H9 (cell line): ENCODE data around the gene ABCC11. TPM values are rescaled to one million over a fixed set of nuclear protein-coding genes. Genes with fewer than 3 reads are reported as not detected.

Source experiments
- DNase-seq: peaks from one replicate; pipeline ENCODE4 v3.0.0-alpha.2; 2017
- H2AFZ ChIP-seq: one replicate; pipeline ENCODE4 v1.6.1; 2013; ENCODE audit warnings: mild to moderate bottlenecking, low read length, control low read depth, moderate library complexity
- H2AK5ac ChIP-seq: 2 replicates; pipeline ENCODE4 v1.6.1; 2013; ENCODE audit warnings: low read length, control low read depth, mixed read lengths; ENCODE audit not compliant: insufficient read length
- H2BK120ac ChIP-seq: one replicate; pipeline ENCODE4 v1.6.1; 2013; ENCODE audit warnings: low read depth, mild to moderate bottlenecking, low read length, control low read depth, inconsistent platforms; ENCODE audit not compliant: poor library complexity, severe bottlenecking
- H2BK12ac ChIP-seq: 2 replicates; pipeline ENCODE4 v1.6.1; 2013; ENCODE audit warnings: low read length, control low read depth, mixed read lengths, low read depth; ENCODE audit not compliant: insufficient read length
- H2BK15ac ChIP-seq: 2 replicates; pipeline ENCODE4 v1.6.1; 2013; ENCODE audit warnings: low read depth, low read length, control low read depth
- H2BK20ac ChIP-seq: one replicate; pipeline ENCODE4 v1.6.1; 2013; ENCODE audit warnings: low read depth, mild to moderate bottlenecking, low read length, control low read depth, inconsistent platforms; ENCODE audit not compliant: poor library complexity, severe bottlenecking
- H2BK5ac ChIP-seq: 2 replicates; pipeline ENCODE4 v1.6.1; 2013; ENCODE audit warnings: low read length, control low read depth, mixed read lengths; ENCODE audit not compliant: insufficient read length
- H3K14ac ChIP-seq: 2 replicates; pipeline ENCODE4 v1.6.1; 2013; ENCODE audit warnings: low read length, control low read depth; ENCODE audit not compliant: insufficient read depth
- H3K18ac ChIP-seq: 2 replicates; pipeline ENCODE4 v1.6.1; 2013; ENCODE audit warnings: low read depth, mild to moderate bottlenecking, mixed read lengths, low read length, control low read depth; ENCODE audit not compliant: insufficient read length
- H3K23ac ChIP-seq: 2 replicates; pipeline ENCODE4 v1.6.1; 2013; ENCODE audit warnings: low read length, control low read depth, mixed read lengths, low read depth; ENCODE audit not compliant: insufficient read length
- H3K23me2 ChIP-seq: 2 replicates; pipeline ENCODE4 v1.6.1; 2013; ENCODE audit warnings: low read depth, mild to moderate bottlenecking, mixed read lengths, low read length, control low read depth; ENCODE audit not compliant: insufficient read length, poor library complexity, severe bottlenecking
- H3K27ac ChIP-seq: 2 replicates; pipeline ENCODE4 v1.5.1; 2013; ENCODE audit warnings: low read length, control low read depth, mixed read lengths, low read depth; ENCODE audit not compliant: insufficient read length
- H3K27me3 ChIP-seq: 2 replicates; pipeline ENCODE4 v1.6.1; 2013; ENCODE audit warnings: low read length, control low read depth, inconsistent platforms; ENCODE audit not compliant: insufficient read depth
- H3K4ac ChIP-seq: 2 replicates; pipeline ENCODE4 v1.6.1; 2013; ENCODE audit warnings: low read depth, mild to moderate bottlenecking, control low read depth, inconsistent platforms, low read length, moderate library complexity
- H3K4me1 ChIP-seq: 2 replicates; pipeline ENCODE4 v1.6.1; 2013; ENCODE audit warnings: low read length, control low read depth, inconsistent platforms; ENCODE audit not compliant: insufficient read depth
- H3K4me2 ChIP-seq: 2 replicates; pipeline ENCODE4 v1.6.1; 2013; ENCODE audit warnings: low read length, control low read depth, mixed read lengths; ENCODE audit not compliant: insufficient read length, insufficient read depth
- H3K56ac ChIP-seq: 2 replicates; pipeline ENCODE4 v1.6.1; 2013; ENCODE audit warnings: low read depth, mild to moderate bottlenecking, mixed read lengths, low read length, control low read depth; ENCODE audit not compliant: insufficient read length
- H3K79me1 ChIP-seq: 2 replicates; pipeline ENCODE4 v1.6.1; 2013; ENCODE audit warnings: low read depth, mild to moderate bottlenecking, moderate library complexity, low read length, control low read depth, inconsistent platforms; ENCODE audit not compliant: insufficient read depth, poor library complexity, severe bottlenecking
- H3K79me2 ChIP-seq: 2 replicates; pipeline ENCODE4 v1.6.1; 2013; ENCODE audit warnings: low read length, control low read depth, inconsistent platforms; ENCODE audit not compliant: insufficient read depth
- H3K9ac ChIP-seq: 2 replicates; pipeline ENCODE4 v1.6.1; 2013; ENCODE audit warnings: low read length, control low read depth, mixed read lengths; ENCODE audit not compliant: insufficient read length; ENCODE audit errors: extremely low read depth
- H3K9me3 ChIP-seq: one replicate; pipeline ENCODE4 v1.6.1; 2013; ENCODE audit warnings: low read depth, low read length, inconsistent platforms; ENCODE audit not compliant: control insufficient read depth
- H3T11ph ChIP-seq: one replicate; pipeline ENCODE4 v1.6.1; 2013; ENCODE audit warnings: mild to moderate bottlenecking, low read length, control low read depth, inconsistent platforms
- H4K20me1 ChIP-seq: one replicate; pipeline ENCODE4 v1.6.1; 2013; ENCODE audit not compliant: control insufficient read depth, insufficient read length, insufficient read depth
- H4K5ac ChIP-seq: 2 replicates; pipeline ENCODE4 v1.6.1; 2013; ENCODE audit warnings: low read depth, mild to moderate bottlenecking, mixed read lengths, low read length, control low read depth; ENCODE audit not compliant: insufficient read length
- H4K8ac ChIP-seq: replicated peaks from 2 replicates; pipeline ENCODE4 v1.6.1; 2013; ENCODE audit warnings: low read length, control low read depth, mixed read lengths, low read depth; ENCODE audit not compliant: insufficient read length
- H4K91ac ChIP-seq: 2 replicates; pipeline ENCODE4 v1.6.1; 2013; ENCODE audit warnings: low read depth, mild to moderate bottlenecking, moderate library complexity, mixed read lengths, low read length, control low read depth; ENCODE audit not compliant: insufficient read length
- H3K27ac Mint-ChIP-seq, 3 experiments: 2 replicates in 2 of 3; 3 replicates in 1 of 3; pipeline ENCODE4 v1.8.0; 2020 to 2021; ENCODE audit warnings: mixed read lengths in 3 of 3, mild to moderate bottlenecking in 1 of 3, moderate library complexity in 1 of 3
- H3K27me3 Mint-ChIP-seq: 2 replicates; pipeline ENCODE4 v1.8.0; 2021; ENCODE audit warnings: low read depth, mild to moderate bottlenecking, moderate library complexity, mixed read lengths
- H3K36me3 Mint-ChIP-seq, 3 experiments: 2 replicates in 2 of 3; 3 replicates in 1 of 3; pipeline ENCODE4 v1.8.0; 2020 to 2021; ENCODE audit warnings: low read depth in 3 of 3, mixed read lengths in 3 of 3; ENCODE audit not compliant: insufficient read depth in 1 of 3
- H3K4me1 Mint-ChIP-seq, 2 experiments: 2 replicates each; pipeline ENCODE4 v1.8.0; 2020; ENCODE audit warnings: mixed read lengths in 2 of 2
- H3K4me3 Mint-ChIP-seq, 2 experiments: 2 replicates in 1 of 2; 3 replicates in 1 of 2; pipeline ENCODE4 v1.8.0; 2020 to 2021; ENCODE audit warnings: mild to moderate bottlenecking in 2 of 2, mixed read lengths in 2 of 2, moderate library complexity in 1 of 2
- H3K9me3 Mint-ChIP-seq, 2 experiments: 2 replicates in 1 of 2; 3 replicates in 1 of 2; pipeline ENCODE4 v1.8.0; 2020; ENCODE audit warnings: mild to moderate bottlenecking in 2 of 2, mixed read lengths in 2 of 2, moderate library complexity in 1 of 2
- CTCF ChIP-seq: fragments of 200-600 bp; sonication (generic); conservative IDR thresholded peaks from 3 replicates; pipeline ENCODE4 v1.8.0; 2021; ENCODE audit warnings: antibody characterized with exemption, mild to moderate bottlenecking
- WGBS: extraction: QIAGEN DNeasy Blood & Tissue Kit; methylation state at CpG from one replicate; pipeline ENCODE4 v1.1.7; 2013; ENCODE audit warnings: missing lambda C conversion rate, low lambda C conversion rate, mixed read lengths; ENCODE audit not compliant: insufficient read length; ENCODE audit errors: extremely low coverage; 5-methylcytosine and 5-hydroxymethylcytosine counted together
- total RNA-seq: library from RNA; stranded (reverse); gene quantifications from 2 replicates; pipeline ENCODE4 v1.2.1, GENCODE V29; 2021

ABCC11 gene
- total RNA-seq, 1 experiment from 2014 or later: 0.33 TPM

- H3K23me2 ChIP-seq: no peaks in the 10 kb centered on the region
- no peak overlapping the region for H2BK5ac ChIP-seq
- no peak overlapping the region for H2AK5ac ChIP-seq
- H3K27ac Mint-ChIP-seq: peak overlapping the region in 1 of 3 experiments; percentile 3; a peak in 1 of 7 replicates
- H2BK120ac ChIP-seq: no peak overlapping the region
- H3T11ph ChIP-seq: no peak overlapping the region
- H2AFZ ChIP-seq: no peak overlapping the region
- H3K79me2 ChIP-seq: no peaks in the 10 kb centered on the region
- DNase-seq: no peak
- H3K4me1 ChIP-seq: no peaks in the 10 kb centered on the region
- no peak overlapping the region for H2BK12ac ChIP-seq
- H3K4me1 Mint-ChIP-seq: peaks cover 14 to 18% of the 10 kb centered on the region in 2 experiments
- no peaks in the 10 kb centered on the region for H3K27me3 ChIP-seq
- H3K79me1 ChIP-seq: no peaks in the 10 kb centered on the region
- no CpG with 5 or more reads among the region's 4 CpGs for WGBS
- no peak overlapping the region for H3K14ac ChIP-seq
- no peaks in the 10 kb centered on the region for H4K20me1 ChIP-seq
- no peak overlapping the region for H3K56ac ChIP-seq
- no peak overlapping the region for H3K4ac ChIP-seq
- no peak overlapping the region for H3K23ac ChIP-seq
- no peak overlapping the region for H4K8ac ChIP-seq
- TF ChIP-seq CTCF: no peak
- peaks cover 24 to 31% (median 26%) of the 10 kb centered on the region in 3 experiments for H3K36me3 Mint-ChIP-seq
- H3K18ac ChIP-seq: no peak overlapping the region
- no peak overlapping the region for H3K9ac ChIP-seq
- H3K9me3 Mint-ChIP-seq: peaks cover 15 to 16% of the 10 kb centered on the region in 2 experiments
- H3K9me3 ChIP-seq: peaks cover 9% of the 10 kb centered on the region
- no peak overlapping the region for H3K27ac ChIP-seq
- no peak overlapping the region for H3K4me2 ChIP-seq
- H2BK15ac ChIP-seq: no peak overlapping the region
- H4K5ac ChIP-seq: no peak overlapping the region
- no peak overlapping the region for H2BK20ac ChIP-seq
- H4K91ac ChIP-seq: no peak overlapping the region
- no peaks in the 10 kb centered on the region for H3K27me3 Mint-ChIP-seq
- H3K4me3 Mint-ChIP-seq: no peak overlapping the region
These were observed 37.6 kb upstream of the ABCC11 start for GRCh38 chr16:48284772-48285409.
